Type B pancreatic cell (in vitro differentiated cells): ENCODE results near the gene MRPL16. TPM values are rescaled to one million over a fixed set of nuclear protein-coding genes. Genes with fewer than 3 reads are reported as not detected.
"Not testable (repeated sequence)": the region's sequence is repeated elsewhere in the genome, so short reads cannot be mapped to it uniquely, and the experiment has no call there.

Experiments
- DNase-seq: peaks from one replicate; pipeline ENCODE4 v3.0.0; 2021; ENCODE audit warnings: mixed read lengths; ENCODE audit not compliant: unreplicated experiment; ENCODE audit errors: extremely low spot score
- H3K27ac Mint-ChIP-seq: 2 replicates; pipeline ENCODE4 v1.8.0; 2021; ENCODE audit warnings: mild to moderate bottlenecking, mixed read lengths
- H3K27me3 Mint-ChIP-seq: 2 replicates; pipeline ENCODE4 v1.8.0; 2021; ENCODE audit warnings: mixed read lengths
- H3K36me3 Mint-ChIP-seq: 2 replicates; pipeline ENCODE4 v1.8.0; 2021; ENCODE audit warnings: mixed read lengths
- H3K4me1 Mint-ChIP-seq: one replicate; pipeline ENCODE4 v1.8.0; 2021; ENCODE audit warnings: mixed read lengths; ENCODE audit not compliant: unreplicated experiment
- H3K4me3 Mint-ChIP-seq: 2 replicates; pipeline ENCODE4 v1.8.0; 2021; ENCODE audit warnings: mild to moderate bottlenecking, mixed read lengths
- H3K9me3 Mint-ChIP-seq: 2 replicates; pipeline ENCODE4 v1.8.0; 2021; ENCODE audit warnings: mixed read lengths
- total RNA-seq: library from RNA; stranded (reverse); gene quantifications from 2 replicates; pipeline ENCODE4 v1.2.1, GENCODE V29; 2021; ENCODE audit warnings: low replicate concordance
- TF ChIP-seq, protein P1 (sequence below): fragments of 200-600 bp; sonication (generic); conservative IDR thresholded peaks from 2 replicates; pipeline ENCODE4 v1.5.0; 2021; ENCODE audit warnings: antibody characterized with exemption, mild to moderate bottlenecking

The MRPL16 gene
- total RNA-seq, 1 donor from 2014 or later: 67.1 TPM

DNA sequence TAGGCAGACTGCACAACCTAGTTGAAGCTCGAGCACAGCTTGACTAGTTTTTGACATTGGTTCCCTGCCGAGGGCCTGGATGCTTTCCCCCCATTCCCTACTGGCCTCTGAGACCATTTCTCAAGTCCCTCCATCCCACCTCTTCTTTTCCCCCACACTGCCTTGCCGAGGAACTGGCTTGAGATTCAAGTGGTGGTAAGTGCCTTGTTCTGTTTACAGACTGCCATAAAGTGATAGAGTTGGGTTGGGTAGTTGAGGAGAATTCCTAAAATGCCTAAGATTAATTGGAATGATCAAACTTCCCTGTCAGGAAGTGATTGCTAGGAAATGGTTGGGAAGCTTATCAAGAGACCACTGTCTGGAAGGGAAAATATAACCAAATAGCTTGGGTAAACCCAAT is 16.2 kb downstream of the MRPL16 start:
- no peak overlapping the region for H3K4me3 Mint-ChIP-seq
- H3K27ac Mint-ChIP-seq: no peak overlapping the region
- TF ChIP-seq, protein P1, sequence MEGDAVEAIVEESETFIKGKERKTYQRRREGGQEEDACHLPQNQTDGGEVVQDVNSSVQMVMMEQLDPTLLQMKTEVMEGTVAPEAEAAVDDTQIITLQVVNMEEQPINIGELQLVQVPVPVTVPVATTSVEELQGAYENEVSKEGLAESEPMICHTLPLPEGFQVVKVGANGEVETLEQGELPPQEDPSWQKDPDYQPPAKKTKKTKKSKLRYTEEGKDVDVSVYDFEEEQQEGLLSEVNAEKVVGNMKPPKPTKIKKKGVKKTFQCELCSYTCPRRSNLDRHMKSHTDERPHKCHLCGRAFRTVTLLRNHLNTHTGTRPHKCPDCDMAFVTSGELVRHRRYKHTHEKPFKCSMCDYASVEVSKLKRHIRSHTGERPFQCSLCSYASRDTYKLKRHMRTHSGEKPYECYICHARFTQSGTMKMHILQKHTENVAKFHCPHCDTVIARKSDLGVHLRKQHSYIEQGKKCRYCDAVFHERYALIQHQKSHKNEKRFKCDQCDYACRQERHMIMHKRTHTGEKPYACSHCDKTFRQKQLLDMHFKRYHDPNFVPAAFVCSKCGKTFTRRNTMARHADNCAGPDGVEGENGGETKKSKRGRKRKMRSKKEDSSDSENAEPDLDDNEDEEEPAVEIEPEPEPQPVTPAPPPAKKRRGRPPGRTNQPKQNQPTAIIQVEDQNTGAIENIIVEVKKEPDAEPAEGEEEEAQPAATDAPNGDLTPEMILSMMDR: no peak
- H3K27me3 Mint-ChIP-seq: no peaks in the 10 kb centered on the region
- peaks cover 21% of the 10 kb centered on the region for H3K36me3 Mint-ChIP-seq
- no peaks in the 10 kb centered on the region for H3K4me1 Mint-ChIP-seq
- no peaks in the 10 kb centered on the region for H3K9me3 Mint-ChIP-seq
- no peak for DNase-seq

GRCh38 chr11:59792507-59792906 is 18.1 kb downstream of the MRPL16 start:
- H3K27me3 Mint-ChIP-seq: no peaks in the 10 kb centered on the region
- no peak overlapping the region for H3K4me3 Mint-ChIP-seq
- peaks cover 21% of the 10 kb centered on the region for H3K36me3 Mint-ChIP-seq
- no peaks in the 10 kb centered on the region for H3K4me1 Mint-ChIP-seq
- no peaks in the 10 kb centered on the region for H3K9me3 Mint-ChIP-seq
- TF ChIP-seq, protein P1: no peak
- no peak overlapping the region for H3K27ac Mint-ChIP-seq
- no peak for DNase-seq

GRCh38 chr11:59791639-59792038 is 18.9 kb downstream of the MRPL16 start:
- Mint-ChIP-seq H3K36me3 (peaks cover 24% of the 10 kb centered on the region), H3K27ac (no peak overlapping the region), H3K27me3 (no peaks in the 10 kb centered on the region), H3K4me3 (no peak overlapping the region), H3K4me1 (peaks cover 5% of the 10 kb centered on the region), H3K9me3 (no peaks in the 10 kb centered on the region)
- DNase-seq: no peak
- TF ChIP-seq, protein P1: no peak

DNA sequence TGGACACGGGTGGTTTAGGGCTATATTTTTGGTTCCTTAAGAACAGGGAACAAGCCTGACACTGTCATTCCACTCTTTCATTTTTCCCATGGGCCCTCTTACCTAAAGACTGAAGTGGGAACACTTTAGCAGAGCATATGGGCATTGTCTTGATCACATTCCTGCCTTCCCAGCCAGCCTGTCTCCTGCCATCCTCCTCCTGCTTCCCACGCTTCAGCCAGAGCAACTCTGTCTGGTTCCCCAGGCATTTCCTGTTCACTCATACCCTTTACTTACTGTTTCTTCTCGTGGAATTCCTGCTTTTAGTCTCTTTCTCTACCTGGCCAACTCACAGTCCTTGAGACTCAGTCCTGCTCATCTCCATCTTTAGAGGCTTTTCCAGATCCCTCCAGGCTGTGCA is 22.8 kb downstream of the MRPL16 start:
- TF ChIP-seq, protein P1: no peak
- H3K36me3 Mint-ChIP-seq: peaks cover 18% of the 10 kb centered on the region
- DNase-seq: no peak
- H3K27me3 Mint-ChIP-seq: no peaks in the 10 kb centered on the region
- H3K9me3 Mint-ChIP-seq: peaks cover 5% of the 10 kb centered on the region
- no peak overlapping the region for H3K4me3 Mint-ChIP-seq
- peaks cover 5% of the 10 kb centered on the region for H3K4me1 Mint-ChIP-seq
- H3K27ac Mint-ChIP-seq: no peak overlapping the region

GRCh38 chr11:59787255-59787588 is 23.4 kb downstream of the MRPL16 start:
- peaks cover 5% of the 10 kb centered on the region for H3K4me1 Mint-ChIP-seq
- H3K4me3 Mint-ChIP-seq: no peak overlapping the region
- peaks cover 5% of the 10 kb centered on the region for H3K9me3 Mint-ChIP-seq
- no peak for DNase-seq
- H3K36me3 Mint-ChIP-seq: peaks cover 15% of the 10 kb centered on the region
- H3K27ac Mint-ChIP-seq: peak overlapping the region; percentile 80
- no peaks in the 10 kb centered on the region for H3K27me3 Mint-ChIP-seq
- TF ChIP-seq, protein P1: no peak

DNA sequence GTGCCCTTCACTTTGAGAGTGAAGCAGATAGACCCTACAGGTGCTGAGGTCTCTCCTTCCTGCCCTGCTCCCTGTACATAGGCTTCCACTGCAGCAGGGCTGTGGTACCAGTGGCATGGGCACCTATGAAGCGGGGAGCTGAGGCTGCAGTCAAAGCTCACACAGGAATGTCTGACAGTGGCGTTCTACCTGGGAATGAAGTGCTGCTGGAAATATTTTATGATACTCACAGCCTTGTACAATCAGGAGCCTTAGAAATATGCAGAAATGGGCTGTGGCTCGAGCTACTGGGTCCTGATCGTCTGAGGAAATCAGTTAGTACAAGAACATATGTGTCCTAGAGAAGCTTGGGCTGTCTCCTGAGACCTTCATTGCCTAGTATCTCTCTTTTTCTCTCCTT is 24.8 kb downstream of the MRPL16 start:
- peaks cover 5% of the 10 kb centered on the region for H3K4me1 Mint-ChIP-seq
- peaks cover 5% of the 10 kb centered on the region for H3K9me3 Mint-ChIP-seq
- H3K27ac Mint-ChIP-seq: no peak overlapping the region
- no peak overlapping the region for H3K4me3 Mint-ChIP-seq
- peaks cover 9% of the 10 kb centered on the region for H3K36me3 Mint-ChIP-seq
- TF ChIP-seq, protein P1: no peak
- H3K27me3 Mint-ChIP-seq: no peaks in the 10 kb centered on the region
- DNase-seq: no peak

DNA sequence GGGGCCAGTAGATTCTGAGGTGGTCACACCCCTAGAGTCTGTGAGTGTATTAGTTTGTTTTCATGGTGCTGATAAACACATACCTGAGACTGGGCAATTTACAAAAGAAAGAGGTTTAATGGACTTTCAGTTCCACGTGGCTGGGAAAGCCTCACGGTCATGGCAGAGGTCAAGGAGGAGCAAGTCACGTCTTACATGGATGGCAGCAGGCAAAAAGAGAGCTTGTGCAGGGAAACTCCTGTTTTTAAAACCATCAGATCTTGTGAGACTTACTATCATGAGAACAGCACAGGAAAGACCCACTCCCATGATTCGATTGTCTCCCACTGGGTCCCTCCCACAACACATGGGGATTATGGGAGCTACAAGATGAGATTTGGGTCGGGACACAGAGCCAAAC is 26.1 kb downstream of the MRPL16 start:
- not testable (repeated sequence) for H3K4me1 Mint-ChIP-seq, H3K9me3 Mint-ChIP-seq, DNase-seq, H3K4me3 Mint-ChIP-seq, H3K27me3 Mint-ChIP-seq, H3K27ac Mint-ChIP-seq
- H3K36me3 Mint-ChIP-seq: peaks cover 11% of the 10 kb centered on the region
